Psoas muscle (tissue), 8 donors: ENCODE measurements around the gene GSTO1. TPM values are rescaled to one million over a fixed set of nuclear protein-coding genes. Genes with fewer than 3 reads are reported as not detected.

Experiments
- ATAC-seq, 4 donors: fragments of 200-7000 bp; cut with Tn5 transposase; one replicate each; pipeline ENCODE4 v1.9.1; 2020; ENCODE audit warnings: moderate library complexity in 3 of 4, mild to moderate bottlenecking in 2 of 4
- DNase-seq, 2 donors: peaks; one replicate each; pipeline ENCODE4 v3.0.0-alpha.2; 2020
- H3K27ac ChIP-seq: fragments of 200-600 bp; one replicate; pipeline ENCODE4 v1.8.0; 2022
- H3K27me3 ChIP-seq, 3 donors: fragments of 200-600 bp in 1 of 3; one replicate each; pipeline versions ENCODE4 v1.6.1 to v1.8.0; 2013 to 2022; ENCODE audit warnings: low read length in 2 of 3, mild to moderate bottlenecking in 2 of 3, moderate library complexity in 1 of 3; ENCODE audit not compliant: insufficient read depth in 3 of 3
- H3K36me3 ChIP-seq, 2 donors: fragments of 200-600 bp in 1 of 2; one replicate each; pipeline versions ENCODE4 v1.6.1 to v1.8.0; 2013 to 2022; ENCODE audit warnings: low read depth in 1 of 2, mild to moderate bottlenecking in 1 of 2, moderate library complexity in 1 of 2; ENCODE audit not compliant: insufficient read depth in 1 of 2
- H3K4me1 ChIP-seq: fragments of 200-600 bp; one replicate; pipeline ENCODE4 v1.8.0; 2022
- H3K4me3 ChIP-seq: fragments of 200-600 bp; one replicate; pipeline ENCODE4 v1.8.0; 2022; ENCODE audit warnings: mild to moderate bottlenecking
- H3K9me3 ChIP-seq: fragments of 200-600 bp; one replicate; pipeline ENCODE4 v1.8.0; 2022
- WGBS, 3 donors: extraction: QIAGEN DNeasy Blood & Tissue Kit; methylation state at CpG; one replicate each; pipeline versions ENCODE4 v1.1.6 to v1.1.7; 2013; 5-methylcytosine and 5-hydroxymethylcytosine counted together
- intact Hi-C, 2 donors: fragments of 100-400 bp; cut with DNase I; formaldehyde crosslinking; loops; one replicate each; pipeline versions ENCODE4 v1.11.0 to v1.14.2; 2022
- polyA plus RNA-seq, 3 donors: library from polyadenylated mRNA; stranded (reverse); fragments of 200-250 nt; gene quantifications; one replicate each; pipeline ENCODE4 v1.2.3, GENCODE V29; 2013
- total RNA-seq, 4 donors: library from RNA; stranded (reverse); fragmentation: NEBNext Ultra II Directional in 2 of 4; extraction: Animal tissue kit (Norgen Biotek cat#: 25700) in 2 of 4; gene quantifications; one replicate each; pipeline versions ENCODE4 v1.2.1 to v1.2.4, GENCODE V29; 2021 to 2023
- TF ChIP-seq, protein P1 (sequence below): fragments of 200-600 bp; IDR thresholded peaks from one replicate; pipeline ENCODE4 v1.8.0; 2022; ENCODE audit warnings: antibody characterized with exemption
- donor health status: healthy with polysubstance abuse.
- donor health status: DM: no; HTN: no; CAD: no; lungs with moderate emphysema.
- donor health status: Bipolar disorder and iron deficiency.
- donor health status: healthy.
- donor health status: DM: yes; HTN: yes; CAD: no.
- donor health status: DM: no; HTN: no; CAD: no.
- donor health status: DM: no; HTN: no; CAD: no.
- donor health status: DM: yes; HTN: yes; CAD: no.

The GSTO1 gene
- total and polyA plus RNA-seq, 7 donors: 73.7 to 742 (median 120) TPM

DNA sequence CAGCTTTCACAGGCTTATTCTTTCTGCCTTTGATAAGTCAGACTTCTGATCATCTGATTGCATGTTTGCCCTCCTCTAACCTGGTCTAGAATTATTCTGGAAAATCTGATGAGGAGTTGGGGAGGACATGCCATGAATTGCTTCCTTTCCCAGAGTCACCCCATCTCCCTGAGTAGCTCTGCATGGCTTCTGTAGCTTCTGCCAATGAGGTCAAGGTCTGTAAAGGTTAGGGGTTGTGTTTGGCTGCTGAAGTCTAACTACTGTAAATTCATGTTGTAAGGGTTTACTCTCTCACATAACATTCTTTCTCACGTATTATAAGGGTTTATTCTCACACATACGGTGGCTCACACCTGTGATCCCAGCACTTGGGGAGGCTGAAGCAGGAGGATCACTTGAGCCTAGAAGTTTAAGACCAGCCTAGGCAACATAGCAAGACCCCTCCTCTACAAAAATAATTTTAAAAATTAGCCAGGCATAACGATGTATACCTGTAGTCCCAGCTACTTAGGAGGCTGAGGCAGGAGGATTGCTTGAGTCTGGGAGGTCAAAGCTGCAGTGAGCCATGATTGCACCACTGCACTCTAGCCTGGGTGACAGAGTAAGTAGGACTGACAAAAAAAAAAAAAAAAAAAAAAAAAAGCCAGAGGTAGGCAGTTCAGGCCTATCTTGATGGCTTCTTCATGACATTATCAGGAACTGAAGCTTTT, 25.0 kb downstream of the GSTO1 start:
- WGBS, 3 donors: 93 to 97% (median 97%) methylated on average over 3 of the region's 3 CpGs
- H3K4me1 ChIP-seq: no peaks in the 10 kb centered on the region
- intact Hi-C loops: no loop called here
- H3K27ac ChIP-seq: no peak overlapping the region
- no peak for DNase-seq
- peaks cover 0 to 3% of the 10 kb centered on the region in 2 donors for H3K36me3 ChIP-seq
- no peak overlapping the region for H3K4me3 ChIP-seq
- no peak for ATAC-seq
- no peaks in the 10 kb centered on the region for H3K27me3 ChIP-seq
- H3K9me3 ChIP-seq: no peaks in the 10 kb centered on the region
- TF ChIP-seq, protein P1, sequence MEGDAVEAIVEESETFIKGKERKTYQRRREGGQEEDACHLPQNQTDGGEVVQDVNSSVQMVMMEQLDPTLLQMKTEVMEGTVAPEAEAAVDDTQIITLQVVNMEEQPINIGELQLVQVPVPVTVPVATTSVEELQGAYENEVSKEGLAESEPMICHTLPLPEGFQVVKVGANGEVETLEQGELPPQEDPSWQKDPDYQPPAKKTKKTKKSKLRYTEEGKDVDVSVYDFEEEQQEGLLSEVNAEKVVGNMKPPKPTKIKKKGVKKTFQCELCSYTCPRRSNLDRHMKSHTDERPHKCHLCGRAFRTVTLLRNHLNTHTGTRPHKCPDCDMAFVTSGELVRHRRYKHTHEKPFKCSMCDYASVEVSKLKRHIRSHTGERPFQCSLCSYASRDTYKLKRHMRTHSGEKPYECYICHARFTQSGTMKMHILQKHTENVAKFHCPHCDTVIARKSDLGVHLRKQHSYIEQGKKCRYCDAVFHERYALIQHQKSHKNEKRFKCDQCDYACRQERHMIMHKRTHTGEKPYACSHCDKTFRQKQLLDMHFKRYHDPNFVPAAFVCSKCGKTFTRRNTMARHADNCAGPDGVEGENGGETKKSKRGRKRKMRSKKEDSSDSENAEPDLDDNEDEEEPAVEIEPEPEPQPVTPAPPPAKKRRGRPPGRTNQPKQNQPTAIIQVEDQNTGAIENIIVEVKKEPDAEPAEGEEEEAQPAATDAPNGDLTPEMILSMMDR: no peak

DNA sequence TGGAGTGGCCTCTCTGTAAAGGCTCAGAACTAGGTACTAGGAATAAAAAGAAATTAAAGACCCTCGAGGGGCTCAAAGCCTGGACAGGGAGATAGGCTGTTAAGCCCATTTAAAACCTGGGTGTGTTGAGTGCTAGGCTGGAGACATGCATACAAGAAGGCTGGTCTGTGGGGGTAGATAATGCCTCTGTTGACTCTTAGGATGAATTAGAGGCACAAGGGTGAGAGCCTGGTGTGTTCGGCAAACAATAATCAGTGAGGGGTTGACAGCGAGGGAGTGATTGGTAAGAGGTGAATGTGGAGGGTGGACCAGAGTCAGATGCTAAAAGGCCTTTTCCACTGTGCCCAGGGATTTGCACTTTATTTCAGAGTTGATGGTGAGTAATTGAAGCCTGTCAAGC, 27.0 kb downstream of the GSTO1 start:
- ATAC-seq (no peak), DNase-seq (no peak)
- TF ChIP-seq, protein P1: no peak
- intact Hi-C loops: no loop called here
- no peaks in the 10 kb centered on the region for H3K4me1 ChIP-seq
- no peaks in the 10 kb centered on the region for H3K9me3 ChIP-seq
- peaks cover 0 to 3% of the 10 kb centered on the region in 2 donors for H3K36me3 ChIP-seq
- H3K27ac ChIP-seq: no peak overlapping the region
- no peak overlapping the region for H3K4me3 ChIP-seq
- no peaks in the 10 kb centered on the region for H3K27me3 ChIP-seq
- 82 to 90% (median 84%) methylated on average over 3 of the region's 3 CpGs for whole genome bisulfite sequencing, 3 donors

DNA sequence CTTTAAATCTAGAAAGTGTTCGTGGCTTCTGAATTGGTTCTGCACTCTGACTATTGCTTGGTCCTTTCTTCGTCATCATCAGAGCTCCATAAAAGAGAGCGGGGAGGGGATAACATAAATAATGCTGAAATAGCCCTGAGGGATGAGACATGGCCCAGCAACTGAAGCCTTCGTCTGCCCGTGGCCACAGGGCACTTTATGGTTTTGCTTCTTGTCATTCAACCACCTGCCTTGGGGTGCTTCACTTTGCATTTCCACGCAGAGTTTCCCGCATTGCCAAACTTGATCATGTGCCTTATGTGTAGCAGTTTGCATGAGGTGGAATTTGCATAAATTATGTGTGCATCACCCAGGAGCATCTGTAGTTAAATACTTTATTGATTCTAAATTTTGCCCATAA, 30.2 kb downstream of the GSTO1 start:
- DNase-seq (no peak), ATAC-seq (no peak)
- H3K27me3 ChIP-seq: peaks cover 0 to 5% (median 0%) of the 10 kb centered on the region in 3 donors
- H3K4me3 ChIP-seq: no peak overlapping the region
- no peaks in the 10 kb centered on the region for H3K9me3 ChIP-seq
- 71 to 84% (median 72%) methylated on average over 7 of the region's 7 CpGs for WGBS, 3 donors
- TF ChIP-seq, protein P1: no peak
- intact Hi-C loops: no loop called here
- no peaks in the 10 kb centered on the region for H3K36me3 ChIP-seq
- no peak overlapping the region for H3K27ac ChIP-seq
- H3K4me1 ChIP-seq: no peaks in the 10 kb centered on the region

DNA sequence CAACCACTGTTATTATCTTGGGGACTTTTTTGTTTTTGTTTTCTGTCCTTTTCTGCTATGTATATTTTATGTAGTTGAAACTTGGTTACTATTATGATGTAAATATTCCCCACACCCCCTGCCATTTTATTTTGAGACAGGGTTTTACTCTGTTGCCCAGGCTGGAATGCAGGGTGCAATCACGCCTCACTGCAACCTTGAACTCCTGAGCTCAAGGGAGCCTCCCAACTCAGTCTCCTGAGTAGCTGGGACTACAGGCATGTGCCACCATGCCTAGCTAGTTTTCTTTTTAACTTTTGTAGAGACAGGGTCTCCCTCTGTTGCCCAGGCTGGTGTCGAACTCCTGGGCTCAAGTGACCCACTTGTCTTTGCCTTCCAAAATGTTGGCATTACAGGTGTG, 32.2 kb downstream of the GSTO1 start:
- WGBS, 3 donors: 78 to 91% (median 89%) methylated on average over 2 of the region's 2 CpGs
- no peak overlapping the region for H3K4me3 ChIP-seq
- no peaks in the 10 kb centered on the region for H3K36me3 ChIP-seq
- ATAC-seq (no peak), DNase-seq (no peak)
- intact Hi-C loops: no loop called here
- H3K27ac ChIP-seq: no peak overlapping the region
- H3K4me1 ChIP-seq: no peaks in the 10 kb centered on the region
- no peaks in the 10 kb centered on the region for H3K9me3 ChIP-seq
- peaks cover 0 to 5% (median 0%) of the 10 kb centered on the region in 3 donors for H3K27me3 ChIP-seq
- TF ChIP-seq, protein P1: no peak

DNA sequence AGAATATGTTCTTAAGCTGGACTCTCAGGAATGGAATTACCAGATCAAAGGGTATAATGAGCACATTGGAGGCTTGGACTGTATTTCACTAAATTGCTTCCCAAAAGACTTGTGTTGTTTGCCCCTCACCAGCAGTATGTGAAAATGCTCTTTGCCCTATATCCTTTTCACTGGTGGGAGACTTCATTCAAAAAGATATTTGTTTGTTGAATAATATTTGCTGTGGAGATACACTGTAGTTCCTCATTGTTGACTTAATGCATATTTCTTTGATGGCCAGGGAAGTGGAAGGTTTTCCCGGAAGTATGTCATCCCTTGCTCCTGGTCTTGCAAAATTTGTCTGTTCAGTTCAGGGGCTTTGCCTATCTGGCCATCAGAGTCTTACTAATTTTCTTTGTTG, 33.7 kb downstream of the GSTO1 start:
- Histone ChIP-seq H3K9me3 (no peaks in the 10 kb centered on the region), H3K4me3 (no peak overlapping the region), H3K4me1 (no peaks in the 10 kb centered on the region), H3K27me3 (peaks cover 0 to 5% (median 0%) of the 10 kb centered on the region in 3 donors), H3K36me3 (no peaks in the 10 kb centered on the region), H3K27ac (no peak overlapping the region)
- DNase-seq (no peak), ATAC-seq (no peak)
- intact Hi-C loops: no loop called here
- TF ChIP-seq, protein P1: no peak
- 68 to 80% (median 72%) methylated on average over 1 of the region's 1 CpG for WGBS, 3 donors
